ENCODE data around the gene TCF3. TPM values are rescaled to one million over a fixed set of nuclear protein-coding genes. Genes with fewer than 3 reads are reported as not detected.

TCF3 gene
- total RNA-seq, 2 experiments from 2014 or later = 518 to 811 TPM

GRCh38 chr19:1584500-1585242, 67.7 kb downstream of the TCF3 start:
- CTCF ChIA-PET (ENCODE audit: unreplicated experiment) = no interaction called here
- Histone ChIP-seq H3K4me3 (ENCODE audit: low read depth, low read length, poor library complexity, severe bottlenecking) (no peak overlapping the region), H3K9me3 (ENCODE audit: low read length) (no peaks in the 10 kb centered on the region), H3K9me2 (ENCODE audit: insufficient read depth, low read length) (no peaks in the 10 kb centered on the region), H3K4me1 (ENCODE audit: insufficient read depth, low read length, poor library complexity, severe bottlenecking) (peaks cover 1% of the 10 kb centered on the region), H2AFZ (ENCODE audit: low read length) (no peak overlapping the region), H3K79me2 (ENCODE audit: insufficient read depth, low read depth, low read length) (peaks cover 37% of the 10 kb centered on the region), H4K20me1 (ENCODE audit: insufficient read depth, low read length) (no peaks in the 10 kb centered on the region), H3K4me2 (ENCODE audit: low read length) (no peak overlapping the region), H3K36me3 (ENCODE audit: insufficient read depth, low read length) (peaks cover 89% of the 10 kb centered on the region), H3K27ac (ENCODE audit: low read depth, low read length, poor library complexity, severe bottlenecking) (no peak overlapping the region)
- TF ChIP-seq CTCF (conservative IDR thresholded peaks at IDR 0.05; ENCODE audit: low read length) = no peak
- TF ChIP-seq EZH2phosphoT487 (IDR thresholded peaks at IDR 0.05; ENCODE audit: borderline replicate concordance, low read depth, low read length) = no peak
- intact Hi-C loops (cut with micrococcal nuclease; ENCODE audit: unreplicated experiment) = no loop called here
- POLR2A ChIA-PET = no interaction called here
- no TSS peak for BruUV-seq (replicated peaks)
- no peak for DNase-seq (ENCODE audit: low spot score)

GRCh38 chr19:1582201-1582600, 70.2 kb downstream of the TCF3 start:
- H3K79me2 ChIP-seq (ENCODE audit: insufficient read depth, low read depth, low read length) = peaks cover 12% of the 10 kb centered on the region
- no peaks in the 10 kb centered on the region for H3K9me3 ChIP-seq (ENCODE audit: low read length)
- H3K27ac ChIP-seq (ENCODE audit: low read depth, low read length, poor library complexity, severe bottlenecking) = no peak overlapping the region
- H2AFZ ChIP-seq (ENCODE audit: low read length) = no peak overlapping the region
- peaks cover 88% of the 10 kb centered on the region for H3K36me3 ChIP-seq (ENCODE audit: insufficient read depth, low read length)
- BruUV-seq (replicated peaks) = no TSS peak
- H3K4me1 ChIP-seq (ENCODE audit: insufficient read depth, low read length, poor library complexity, severe bottlenecking) = no peaks in the 10 kb centered on the region
- H3K4me2 ChIP-seq (ENCODE audit: low read length) = no peak overlapping the region
- intact Hi-C loops (cut with micrococcal nuclease; ENCODE audit: unreplicated experiment) = no loop called here
- no peak overlapping the region for H3K4me3 ChIP-seq (ENCODE audit: low read depth, low read length, poor library complexity, severe bottlenecking)
- ChIA-PET CTCF (ENCODE audit: unreplicated experiment) (no interaction called here), POLR2A (no interaction called here)
- H4K20me1 ChIP-seq (ENCODE audit: insufficient read depth, low read length) = no peaks in the 10 kb centered on the region
- TF ChIP-seq EZH2phosphoT487 (IDR thresholded peaks at IDR 0.05; ENCODE audit: borderline replicate concordance, low read depth, low read length) (no peak), CTCF (conservative IDR thresholded peaks at IDR 0.05; ENCODE audit: low read length) (no peak)
- no peak for DNase-seq (ENCODE audit: low spot score)
- H3K9me2 ChIP-seq (ENCODE audit: insufficient read depth, low read length) = no peaks in the 10 kb centered on the region

- Histone ChIP-seq H4K20me1 (ENCODE audit: insufficient read depth, low read length) (no peaks in the 10 kb centered on the region), H3K27ac (ENCODE audit: low read depth, low read length, poor library complexity, severe bottlenecking) (no peak overlapping the region), H3K4me2 (ENCODE audit: low read length) (no peak overlapping the region), H3K79me2 (ENCODE audit: insufficient read depth, low read depth, low read length) (peaks cover 4% of the 10 kb centered on the region; the same call in 1 of the 2 replicates), H3K36me3 (ENCODE audit: insufficient read depth, low read length) (peaks cover 93% of the 10 kb centered on the region), H3K4me1 (ENCODE audit: insufficient read depth, low read length, poor library complexity, severe bottlenecking) (no peaks in the 10 kb centered on the region), H3K9me2 (ENCODE audit: insufficient read depth, low read length) (no peaks in the 10 kb centered on the region), H3K4me3 (ENCODE audit: low read depth, low read length, poor library complexity, severe bottlenecking) (no peak overlapping the region), H2AFZ (ENCODE audit: low read length) (no peak overlapping the region), H3K9me3 (ENCODE audit: low read length) (no peaks in the 10 kb centered on the region)
- no peak for DNase-seq (ENCODE audit: low spot score)
- POLR2A ChIA-PET = no interaction called here
- no peak for TF ChIP-seq CTCF (conservative IDR thresholded peaks at IDR 0.05; ENCODE audit: low read length)
- no peak for TF ChIP-seq EZH2phosphoT487 (IDR thresholded peaks at IDR 0.05; ENCODE audit: borderline replicate concordance, low read depth, low read length)
- CTCF ChIA-PET (ENCODE audit: unreplicated experiment) = interaction anchor here (0.6 kb wide), 1 partner anchor 839 kb away, joined by 4 read pairs; no protein-coding TSS in a partner anchor
- intact Hi-C loops (cut with micrococcal nuclease; ENCODE audit: unreplicated experiment) = no loop called here
- no TSS peak for BruUV-seq (replicated peaks)
Measured at GRCh38 chr19:1580957-1581356, 71.5 kb downstream of the TCF3 start.
